Measurements from ENCODE around the gene RNPEP.
A peak's percentile ranks its signal among the peaks of the same experiment; 100 is the strongest.

RNPEP gene

GRCh38 chr1:201954263-201955008, 28.0 kb upstream of the RNPEP start:
- Histone ChIP-seq H3K79me2 (ENCODE audit: insufficient read depth, low read length) (peaks cover 19% of the 10 kb centered on the region), H2AFZ (ENCODE audit: low read length) (peak overlapping the region; percentile 52; the same call in 1 of the 2 replicates), H3K4me1 (ENCODE audit: insufficient read depth, low read length, severe bottlenecking) (peaks cover 19% of the 10 kb centered on the region), H3K27me3 (ENCODE audit: insufficient read depth, low read length) (0 out of 2 replicates have a peak, but pooled peaks cover 3% of the 10 kb centered on the region), H3K27ac (ENCODE audit: low read depth, low read length, poor library complexity, severe bottlenecking) (no peak overlapping the region), H3K4me2 (ENCODE audit: low read length) (peak overlapping the region; percentile 84), H3K4me3 (ENCODE audit: low read depth, low read length, poor library complexity, severe bottlenecking) (peak overlapping the region; percentile 89), H3K36me3 (ENCODE audit: insufficient read depth, low read length) (peaks cover 22% of the 10 kb centered on the region), H3F3A (ENCODE audit: insufficient read depth, low read length) (no peaks in the 10 kb centered on the region), H4K20me1 (ENCODE audit: insufficient read depth, low read length) (no peaks in the 10 kb centered on the region), H3K9me3 (ENCODE audit: low read length) (no peaks in the 10 kb centered on the region), H3K9ac (ENCODE audit: low read length) (peak overlapping the region; percentile 86), H3K9me2 (ENCODE audit: low read depth, low read length) (no peaks in the 10 kb centered on the region)
- TF ChIP-seq, protein P1, sequence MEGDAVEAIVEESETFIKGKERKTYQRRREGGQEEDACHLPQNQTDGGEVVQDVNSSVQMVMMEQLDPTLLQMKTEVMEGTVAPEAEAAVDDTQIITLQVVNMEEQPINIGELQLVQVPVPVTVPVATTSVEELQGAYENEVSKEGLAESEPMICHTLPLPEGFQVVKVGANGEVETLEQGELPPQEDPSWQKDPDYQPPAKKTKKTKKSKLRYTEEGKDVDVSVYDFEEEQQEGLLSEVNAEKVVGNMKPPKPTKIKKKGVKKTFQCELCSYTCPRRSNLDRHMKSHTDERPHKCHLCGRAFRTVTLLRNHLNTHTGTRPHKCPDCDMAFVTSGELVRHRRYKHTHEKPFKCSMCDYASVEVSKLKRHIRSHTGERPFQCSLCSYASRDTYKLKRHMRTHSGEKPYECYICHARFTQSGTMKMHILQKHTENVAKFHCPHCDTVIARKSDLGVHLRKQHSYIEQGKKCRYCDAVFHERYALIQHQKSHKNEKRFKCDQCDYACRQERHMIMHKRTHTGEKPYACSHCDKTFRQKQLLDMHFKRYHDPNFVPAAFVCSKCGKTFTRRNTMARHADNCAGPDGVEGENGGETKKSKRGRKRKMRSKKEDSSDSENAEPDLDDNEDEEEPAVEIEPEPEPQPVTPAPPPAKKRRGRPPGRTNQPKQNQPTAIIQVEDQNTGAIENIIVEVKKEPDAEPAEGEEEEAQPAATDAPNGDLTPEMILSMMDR (IDR thresholded peaks at IDR 0.05; ENCODE audit: low read length) = no peak
- TF ChIP-seq EZH2 (IDR thresholded peaks at IDR 0.05; ENCODE audit: borderline replicate concordance, low read length) = no peak

- H3K9ac ChIP-seq (ENCODE audit: low read length) = peak within 1 kb of the TSS; percentile 86
- H3K4me3 ChIP-seq (ENCODE audit: low read depth, low read length, poor library complexity, severe bottlenecking) = peak within 1 kb of the TSS; percentile 89
- peak within 1 kb of the TSS; percentile 52; the same call in 1 of the 2 replicates for H2AFZ ChIP-seq (ENCODE audit: low read length)
- H3K27ac ChIP-seq (ENCODE audit: low read depth, low read length, poor library complexity, severe bottlenecking) = peak within 1 kb of the TSS; percentile 25
- H3K4me1 ChIP-seq (ENCODE audit: insufficient read depth, low read length, severe bottlenecking) = peaks cover 19% of the 10 kb centered on the region
- peaks cover 24% of the 10 kb centered on the region for H3K36me3 ChIP-seq (ENCODE audit: insufficient read depth, low read length)
- 0 out of 2 replicates have a peak, but pooled peaks cover 1% of the 10 kb centered on the region for H3K27me3 ChIP-seq (ENCODE audit: insufficient read depth, low read length)
- H3K79me2 ChIP-seq (ENCODE audit: insufficient read depth, low read length) = peaks cover 19% of the 10 kb centered on the region
- TF ChIP-seq EZH2 (IDR thresholded peaks at IDR 0.05; ENCODE audit: borderline replicate concordance, low read length) = no peak
- TF ChIP-seq, protein P1 (IDR thresholded peaks at IDR 0.05; ENCODE audit: low read length) = no peak
- H3K9me2 ChIP-seq (ENCODE audit: low read depth, low read length) = no peaks in the 10 kb centered on the region
- no peaks in the 10 kb centered on the region for H3K9me3 ChIP-seq (ENCODE audit: low read length)
- no peaks in the 10 kb centered on the region for H4K20me1 ChIP-seq (ENCODE audit: insufficient read depth, low read length)
- H3K4me2 ChIP-seq (ENCODE audit: low read length) = peak within 1 kb of the TSS; percentile 84
- H3F3A ChIP-seq (ENCODE audit: insufficient read depth, low read length) = no peaks in the 10 kb centered on the region
Measured at GRCh38 chr1:201955009-201955728, 27.3 kb upstream of the RNPEP start, which contains the start of gene TIMM17A. Gene TIMM17A (plus strand): TSS chr1:201955503. CDS start chr1:201955527, 24 bp downstream.

DNA sequence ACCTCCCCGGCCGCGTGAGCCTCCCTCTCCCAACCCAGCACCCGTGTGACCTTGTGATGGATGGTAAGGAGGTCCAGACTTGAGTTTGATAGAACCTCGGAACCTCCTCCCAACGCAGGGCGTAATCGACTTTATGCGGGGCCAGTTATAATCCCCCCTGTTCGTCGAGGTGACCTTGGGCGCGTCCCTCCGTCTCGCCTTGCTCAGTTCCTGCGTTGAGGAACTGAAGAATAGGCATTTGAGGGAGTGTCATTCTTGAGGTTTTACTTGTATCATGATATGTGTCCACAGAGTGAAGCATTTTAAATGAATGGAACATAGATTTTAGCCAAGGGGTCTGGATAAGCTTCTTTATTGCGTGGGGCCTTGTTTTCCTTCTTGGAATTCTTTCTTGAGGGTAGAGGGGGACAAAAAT, 26.7 kb upstream of the RNPEP start:
- Histone ChIP-seq H3F3A (ENCODE audit: insufficient read depth, low read length) (no peaks in the 10 kb centered on the region), H3K27ac (ENCODE audit: low read depth, low read length, poor library complexity, severe bottlenecking) (peak overlapping the region; percentile 25), H3K9me3 (ENCODE audit: low read length) (no peaks in the 10 kb centered on the region), H3K9ac (ENCODE audit: low read length) (peak overlapping the region; percentile 86), H3K27me3 (ENCODE audit: insufficient read depth, low read length) (no peaks in the 10 kb centered on the region), H4K20me1 (ENCODE audit: insufficient read depth, low read length) (no peaks in the 10 kb centered on the region), H3K79me2 (ENCODE audit: insufficient read depth, low read length) (peaks cover 19% of the 10 kb centered on the region), H3K4me2 (ENCODE audit: low read length) (peak overlapping the region; percentile 84), H2AFZ (ENCODE audit: low read length) (no peak overlapping the region), H3K9me2 (ENCODE audit: low read depth, low read length) (no peaks in the 10 kb centered on the region), H3K4me1 (ENCODE audit: insufficient read depth, low read length, severe bottlenecking) (peaks cover 19% of the 10 kb centered on the region), H3K4me3 (ENCODE audit: low read depth, low read length, poor library complexity, severe bottlenecking) (peak overlapping the region; percentile 89), H3K36me3 (ENCODE audit: insufficient read depth, low read length) (peaks cover 30% of the 10 kb centered on the region)
- TF ChIP-seq, protein P1 (IDR thresholded peaks at IDR 0.05; ENCODE audit: low read length) = no peak
- TF ChIP-seq EZH2 (IDR thresholded peaks at IDR 0.05; ENCODE audit: borderline replicate concordance, low read length) = no peak
